Cardiac muscle cell (in vitro differentiated cells and primary cell): ENCODE data around the gene CFAP107. TPM values are rescaled to one million over a fixed set of nuclear protein-coding genes. Genes with fewer than 3 reads are reported as not detected.

Experiments
- DNase-seq, 2 donors: peaks; one replicate each; pipeline versions ENCODE4 v3.0.0 to v3.0.0-alpha.2; 2010 to 2017; ENCODE audit warnings: low read depth in 1 of 2, low spot score in 1 of 2
- H3K27ac ChIP-seq: fragments of 200-600 bp; sonication (generic); 2 replicates; pipeline ENCODE4 v1.5.1; 2016
- H3K27me3 ChIP-seq: fragments of 200-600 bp; sonication (generic); 2 replicates; pipeline ENCODE4 v1.6.0; 2016; ENCODE audit warnings: control low read depth
- H3K36me3 ChIP-seq: fragments of 200-600 bp; sonication (generic); 2 replicates; pipeline ENCODE4 v1.5.1; 2016; ENCODE audit warnings: control low read depth
- H3K4me1 ChIP-seq: fragments of 200-600 bp; sonication (generic); 2 replicates; pipeline ENCODE4 v1.8.1; 2017; ENCODE audit warnings: low read depth, mild to moderate bottlenecking, mixed run types
- H3K4me3 ChIP-seq: fragments of 200-600 bp; sonication (generic); 2 replicates; pipeline ENCODE4 v1.5.1; 2016; ENCODE audit warnings: mild to moderate bottlenecking
- H3K9me3 ChIP-seq: fragments of 200-600 bp; sonication (generic); 2 replicates; pipeline ENCODE4 v1.5.1; 2017; ENCODE audit warnings: low read depth, mild to moderate bottlenecking, control low read depth
- polyA plus RNA-seq: library from polyadenylated mRNA; unstranded; fragments of >200 nt; fragmentation: Nextera tagmentation; extraction: Ambion mirVana; gene quantifications from 2 replicates; pipeline ENCODE4 v1.2.1, GENCODE V29; 2016
- total RNA-seq: library from RNA; depleted of rRNA; stranded (reverse); fragments of >200 nt; gene quantifications from 2 replicates; pipeline ENCODE4 v1.2.3, GENCODE V29; 2016
- TF ChIP-seq, protein P1 (sequence below): IDR thresholded peaks from 2 replicates; pipeline ENCODE4 v1.5.1; 2012; ENCODE audit warnings: low read depth, mild to moderate bottlenecking, low read length

CFAP107 gene
- total and polyA plus RNA-seq, 2 experiments from 2014 or later: not detected

DNA sequence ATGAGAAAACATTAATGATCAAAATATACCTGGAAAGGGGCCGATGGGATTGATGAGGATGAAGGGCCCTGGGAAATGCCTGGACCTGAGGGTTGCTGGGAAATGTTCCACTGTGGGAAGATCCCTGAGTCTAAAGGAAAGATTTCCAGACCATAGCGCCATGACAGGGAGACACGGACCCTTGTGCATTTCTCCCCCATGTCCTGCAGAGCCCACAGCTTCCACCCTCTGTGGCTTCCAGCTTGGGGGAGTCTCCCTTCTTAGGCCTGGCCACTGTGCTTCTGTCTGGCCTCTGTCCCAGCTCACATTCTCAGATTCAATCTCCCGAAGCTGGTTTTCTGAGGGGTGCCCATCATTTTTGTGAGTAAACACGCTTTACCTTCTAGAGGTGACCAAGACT is 26.5 kb downstream of the CFAP107 start:
- no peaks in the 10 kb centered on the region for H3K36me3 ChIP-seq
- TF ChIP-seq, protein P1, sequence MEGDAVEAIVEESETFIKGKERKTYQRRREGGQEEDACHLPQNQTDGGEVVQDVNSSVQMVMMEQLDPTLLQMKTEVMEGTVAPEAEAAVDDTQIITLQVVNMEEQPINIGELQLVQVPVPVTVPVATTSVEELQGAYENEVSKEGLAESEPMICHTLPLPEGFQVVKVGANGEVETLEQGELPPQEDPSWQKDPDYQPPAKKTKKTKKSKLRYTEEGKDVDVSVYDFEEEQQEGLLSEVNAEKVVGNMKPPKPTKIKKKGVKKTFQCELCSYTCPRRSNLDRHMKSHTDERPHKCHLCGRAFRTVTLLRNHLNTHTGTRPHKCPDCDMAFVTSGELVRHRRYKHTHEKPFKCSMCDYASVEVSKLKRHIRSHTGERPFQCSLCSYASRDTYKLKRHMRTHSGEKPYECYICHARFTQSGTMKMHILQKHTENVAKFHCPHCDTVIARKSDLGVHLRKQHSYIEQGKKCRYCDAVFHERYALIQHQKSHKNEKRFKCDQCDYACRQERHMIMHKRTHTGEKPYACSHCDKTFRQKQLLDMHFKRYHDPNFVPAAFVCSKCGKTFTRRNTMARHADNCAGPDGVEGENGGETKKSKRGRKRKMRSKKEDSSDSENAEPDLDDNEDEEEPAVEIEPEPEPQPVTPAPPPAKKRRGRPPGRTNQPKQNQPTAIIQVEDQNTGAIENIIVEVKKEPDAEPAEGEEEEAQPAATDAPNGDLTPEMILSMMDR: no peak
- no peaks in the 10 kb centered on the region for H3K4me1 ChIP-seq
- no peak overlapping the region for H3K27ac ChIP-seq
- H3K27me3 ChIP-seq: no peaks in the 10 kb centered on the region
- H3K4me3 ChIP-seq: no peak overlapping the region
- H3K9me3 ChIP-seq: no peaks in the 10 kb centered on the region
- DNase-seq: no peak

DNA sequence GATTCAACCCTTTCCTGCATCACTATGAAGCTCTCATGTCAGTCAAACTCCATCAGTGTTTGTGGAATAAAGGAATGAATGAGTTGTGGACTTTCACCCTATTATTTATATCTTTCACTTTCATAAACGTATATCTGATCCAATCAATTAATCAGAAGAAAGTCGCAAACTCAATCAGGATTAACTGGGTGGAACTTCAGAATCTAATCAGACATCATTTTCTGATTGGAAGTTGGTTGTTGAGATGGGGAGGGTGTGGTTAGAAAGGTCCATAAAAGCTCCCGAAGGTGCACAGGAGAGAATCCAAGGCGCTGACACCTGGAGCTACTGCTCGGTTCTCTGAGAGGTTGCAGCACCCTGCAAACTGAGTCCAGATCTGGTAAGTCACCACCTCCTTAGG is 27.4 kb downstream of the CFAP107 start, which contains the start of gene PRAMEF12:
PRAMEF12 (plus strand) TSS at position 301 of the 400 bp plus-strand sequence. CDS start 1,130 bp downstream, outside the sequence.
- H3K27me3 ChIP-seq: no peaks in the 10 kb centered on the region
- no peaks in the 10 kb centered on the region for H3K9me3 ChIP-seq
- H3K4me1 ChIP-seq: no peaks in the 10 kb centered on the region
- no peak within 1 kb of the TSS for H3K4me3 ChIP-seq
- H3K36me3 ChIP-seq: no peaks in the 10 kb centered on the region
- H3K27ac ChIP-seq: no peak within 1 kb of the TSS
- TF ChIP-seq, protein P1: no peak
- DNase-seq: no peak

DNA sequence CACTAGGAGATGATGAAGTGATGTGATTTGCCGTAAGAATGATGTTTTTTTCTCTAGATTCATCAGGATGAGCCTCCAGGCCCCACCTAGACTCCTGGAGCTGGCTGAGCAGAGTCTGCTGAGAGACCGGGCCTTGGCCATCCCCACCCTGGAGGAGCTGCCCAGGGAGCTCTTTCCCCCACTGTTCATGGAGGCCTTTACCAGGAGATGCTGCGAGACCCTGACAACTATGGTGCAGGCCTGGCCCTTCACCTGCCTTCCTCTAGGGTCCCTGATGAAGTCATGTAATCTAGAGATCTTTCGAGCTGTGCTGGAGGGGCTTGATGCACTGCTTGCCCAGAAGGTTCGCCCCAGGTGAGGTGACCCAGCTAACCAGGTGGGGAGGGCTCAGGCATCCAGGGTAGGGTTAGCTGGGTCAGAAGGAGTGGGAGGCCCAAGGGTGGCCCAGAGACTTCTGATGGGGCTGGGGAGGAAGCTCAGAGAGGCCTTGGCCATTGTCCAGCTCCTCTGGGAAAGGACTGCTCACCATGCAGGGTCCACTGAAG is 28.9 kb downstream of the CFAP107 start:
- no peak for DNase-seq
- Histone ChIP-seq H3K36me3 (no peaks in the 10 kb centered on the region), H3K27ac (no peak overlapping the region), H3K4me1 (no peaks in the 10 kb centered on the region), H3K9me3 (no peaks in the 10 kb centered on the region), H3K4me3 (no peak overlapping the region), H3K27me3 (no peaks in the 10 kb centered on the region)
- TF ChIP-seq, protein P1: no peak

DNA sequence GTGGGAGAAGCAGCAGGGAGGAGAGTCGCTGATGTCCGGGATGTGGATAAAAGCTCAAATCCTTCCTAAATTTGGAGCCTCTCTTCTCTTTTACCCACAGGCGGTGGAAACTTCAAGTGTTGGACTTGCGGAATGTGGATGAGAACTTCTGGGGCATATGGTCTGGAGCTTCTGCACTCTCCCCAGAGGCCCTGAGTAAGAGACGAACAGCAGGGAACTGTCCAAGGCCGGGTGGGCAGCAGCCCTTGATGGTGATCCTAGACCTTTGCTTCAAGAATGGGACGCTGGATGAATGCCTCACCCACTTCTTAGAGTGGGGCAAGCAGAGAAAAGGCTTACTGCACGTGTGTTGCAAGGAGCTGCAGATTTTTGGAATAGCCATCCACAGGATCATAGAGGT is 29.4 kb downstream of the CFAP107 start:
- Histone ChIP-seq H3K9me3 (no peaks in the 10 kb centered on the region), H3K36me3 (no peaks in the 10 kb centered on the region), H3K4me3 (no peak overlapping the region), H3K27me3 (no peaks in the 10 kb centered on the region), H3K4me1 (no peaks in the 10 kb centered on the region), H3K27ac (no peak overlapping the region)
- TF ChIP-seq, protein P1: no peak
- no peak for DNase-seq

DNA sequence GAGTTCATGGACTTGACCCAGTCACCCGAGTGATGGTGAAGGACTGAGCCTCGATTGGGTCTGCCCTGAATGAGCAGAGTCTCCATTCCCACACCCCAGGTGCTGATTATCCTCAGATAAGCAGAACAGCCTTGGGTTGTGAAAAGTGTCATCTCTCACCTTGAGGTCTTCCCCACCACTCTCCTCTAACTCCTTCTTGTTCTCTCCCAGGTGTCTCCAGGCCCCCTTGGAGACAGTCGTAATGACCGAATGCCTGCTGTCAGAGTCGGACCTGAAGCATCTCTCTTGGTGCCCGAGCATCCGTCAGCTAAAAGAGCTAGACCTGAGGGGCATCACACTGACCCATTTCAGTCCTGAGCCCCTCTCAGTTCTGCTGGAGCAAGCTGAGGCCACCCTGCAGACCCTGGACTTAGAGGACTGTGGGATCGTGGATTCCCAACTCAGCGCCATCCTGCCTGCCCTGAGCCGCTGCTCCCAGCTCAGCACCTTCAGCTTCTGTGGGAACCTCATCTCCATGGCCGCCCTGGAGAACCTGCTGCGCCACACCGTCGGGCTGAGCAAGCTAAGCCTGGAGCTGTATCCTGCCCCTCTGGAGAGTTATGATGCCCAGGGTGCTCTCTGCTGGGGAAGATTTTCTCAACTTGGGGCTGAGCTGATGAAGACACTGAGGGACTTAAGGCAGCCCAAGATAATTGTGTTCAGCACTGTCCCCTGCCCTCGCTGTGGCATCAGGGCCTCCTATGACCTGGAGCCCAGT is 31.0 kb downstream of the CFAP107 start:
- H3K9me3 ChIP-seq: no peaks in the 10 kb centered on the region
- no peak overlapping the region for H3K27ac ChIP-seq
- no peak for DNase-seq
- H3K4me1 ChIP-seq: no peaks in the 10 kb centered on the region
- no peaks in the 10 kb centered on the region for H3K27me3 ChIP-seq
- H3K36me3 ChIP-seq: no peaks in the 10 kb centered on the region
- TF ChIP-seq, protein P1: no peak
- no peak overlapping the region for H3K4me3 ChIP-seq
